SKM-1 treated with dmso at 0.1 percent for 144 hours (cell line): ENCODE data around the gene USH2A.
"Not testable (repeated sequence)": the region's sequence is repeated elsewhere in the genome, so short reads cannot be mapped to it uniquely, and the experiment has no call there.

ENCODE experiments used
- DNase-seq: peaks from one replicate; lab custom pipeline; 2025; ENCODE audit not compliant: unreplicated experiment; lab: John Stamatoyannopoulos, UW

USH2A gene

DNA sequence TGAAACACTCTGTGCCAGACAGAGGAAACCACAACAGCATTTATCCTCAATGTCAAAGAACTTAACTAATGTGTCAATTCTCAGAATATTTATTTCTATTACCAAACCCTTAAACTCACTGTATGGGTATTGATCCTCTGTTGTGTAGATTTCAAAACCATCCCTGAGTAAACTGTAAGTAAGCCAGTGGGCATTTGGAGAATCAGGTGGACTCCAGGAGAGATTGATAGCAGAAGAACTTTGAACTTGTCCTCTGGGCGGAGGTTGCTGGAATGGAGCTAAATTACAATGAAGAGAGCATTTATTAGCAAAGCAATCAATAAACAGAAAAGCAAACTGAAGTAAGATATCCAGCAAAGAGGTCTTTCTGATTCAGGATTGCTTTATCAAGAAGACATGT, 216.1 kb downstream of the USH2A start:
- no peak for DNase-seq

DNA sequence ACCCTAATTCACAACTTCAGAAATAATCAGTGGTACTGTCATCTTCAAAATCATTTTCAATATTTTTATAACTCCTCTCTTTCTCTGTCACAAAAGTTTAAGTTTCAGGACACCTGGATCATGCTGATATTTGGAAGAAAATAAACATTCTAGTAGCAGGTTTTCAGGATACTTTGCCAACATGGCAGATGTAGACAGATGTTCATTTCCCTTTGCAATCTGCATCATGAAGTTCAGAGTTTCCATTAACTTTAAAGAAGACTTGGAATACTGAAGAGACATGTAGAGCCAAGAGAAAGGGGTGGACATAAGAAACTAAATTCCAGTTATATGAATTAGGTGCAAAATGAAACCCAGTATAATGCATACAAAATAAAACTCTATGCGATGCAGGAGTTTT, 218.1 kb downstream of the USH2A start:
- DNase-seq: no peak

DNA sequence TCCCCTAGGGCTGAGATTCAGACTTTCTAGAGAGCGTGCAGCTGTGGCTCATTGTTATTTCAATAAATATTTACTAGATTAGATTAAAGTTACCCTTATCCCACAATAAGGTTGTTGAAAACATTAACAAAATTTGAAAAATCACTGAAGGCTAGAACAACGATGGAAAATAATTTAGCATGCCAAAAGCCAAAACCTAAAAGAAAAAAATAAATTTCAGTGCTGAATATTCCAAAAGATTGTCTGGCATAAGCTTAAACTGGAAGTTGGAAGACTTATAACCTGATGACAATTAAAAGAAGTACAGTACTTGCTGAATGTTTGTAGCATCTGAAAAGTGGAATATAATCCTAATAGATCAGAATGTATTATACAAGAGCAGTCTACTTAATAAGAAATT, 221.3 kb downstream of the USH2A start:
- DNase-seq: no peak

DNA sequence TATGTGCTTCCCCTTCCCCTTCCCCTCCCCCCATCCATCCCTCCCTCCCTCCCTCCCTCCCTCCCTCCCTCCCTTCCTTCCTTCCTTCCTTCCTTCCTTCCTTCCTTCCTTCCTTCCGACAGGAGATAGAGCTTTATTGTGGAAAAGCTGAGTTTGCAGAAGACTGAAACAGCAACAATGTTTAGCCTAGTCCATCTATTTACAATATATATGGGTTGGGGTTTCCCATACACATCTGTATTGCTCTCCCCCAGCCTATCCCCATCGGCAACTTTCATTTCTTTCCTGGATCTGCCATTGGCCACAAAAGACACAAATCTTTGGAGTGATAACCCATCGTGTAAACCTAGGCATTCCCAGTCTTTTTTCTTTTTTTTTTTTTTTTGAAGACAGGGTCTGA, 222.3 kb downstream of the USH2A start:
- no peak for DNase-seq

DNA sequence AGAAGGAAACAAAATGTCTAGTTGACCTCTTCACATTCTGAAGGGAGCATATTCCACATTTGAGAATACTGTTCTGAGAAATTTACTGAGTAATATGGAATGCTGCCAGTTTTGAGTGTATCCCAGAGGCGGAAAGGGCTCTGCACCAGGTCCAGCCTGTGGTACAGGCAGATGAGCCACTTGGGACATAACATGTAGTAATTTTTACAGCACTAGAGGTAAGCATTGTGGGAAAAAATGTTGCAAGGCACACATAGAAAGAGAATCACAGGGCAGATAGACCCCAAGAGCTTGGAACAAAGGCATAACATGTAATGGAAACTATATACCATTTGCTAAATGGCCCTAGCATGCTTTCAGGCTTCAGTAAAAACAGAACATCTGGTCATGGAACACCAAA, 228.5 kb downstream of the USH2A start:
- no peak for DNase-seq

DNA sequence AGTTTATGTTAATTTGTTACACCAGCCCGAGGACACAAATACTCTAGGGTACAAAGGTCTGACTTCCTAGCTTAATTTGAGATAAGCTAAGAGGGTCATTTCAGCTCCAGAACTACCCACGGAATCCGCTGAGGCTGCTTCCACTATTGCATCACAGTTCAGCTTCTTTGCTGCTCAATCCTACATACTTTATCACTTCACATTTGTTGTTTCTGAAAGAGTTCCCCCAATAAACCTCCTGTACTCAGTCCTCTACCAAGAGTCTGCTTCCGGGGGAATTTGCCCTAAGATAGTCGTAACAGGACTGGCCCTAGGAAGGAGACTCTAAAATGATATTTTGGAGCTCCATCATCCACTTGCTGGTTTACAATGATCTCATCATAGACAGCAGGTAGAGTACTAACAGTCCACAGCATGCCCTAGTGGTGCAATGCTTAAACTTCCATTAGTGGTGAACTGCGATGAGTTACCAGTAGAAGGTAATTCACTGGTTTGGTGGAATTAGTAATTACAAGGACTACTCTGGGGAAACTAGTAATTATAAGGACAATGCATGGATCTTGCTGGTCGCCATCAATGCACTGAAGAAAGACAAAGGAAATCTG, 229.3 kb downstream of the USH2A start:
- no peak for DNase-seq

DNA sequence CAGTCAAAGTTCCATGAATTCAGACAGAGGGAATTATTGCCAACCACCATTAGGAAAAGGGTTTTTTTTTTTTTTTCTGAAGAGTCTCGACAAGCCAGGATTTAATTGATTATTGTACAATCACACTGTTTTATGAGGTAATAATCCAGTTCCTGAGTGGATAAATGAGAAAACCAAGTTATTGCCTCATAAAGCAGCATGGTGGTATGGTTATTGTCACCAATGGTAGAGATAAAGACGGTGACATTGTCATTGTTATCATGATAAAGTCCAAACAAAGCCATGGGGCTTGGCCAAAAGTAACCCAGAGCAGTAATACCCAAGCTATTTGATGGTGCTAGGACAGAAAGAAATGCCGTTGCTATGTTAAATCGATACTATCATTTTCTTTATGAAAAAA, 232.8 kb downstream of the USH2A start:
- DNase-seq: no peak

DNA sequence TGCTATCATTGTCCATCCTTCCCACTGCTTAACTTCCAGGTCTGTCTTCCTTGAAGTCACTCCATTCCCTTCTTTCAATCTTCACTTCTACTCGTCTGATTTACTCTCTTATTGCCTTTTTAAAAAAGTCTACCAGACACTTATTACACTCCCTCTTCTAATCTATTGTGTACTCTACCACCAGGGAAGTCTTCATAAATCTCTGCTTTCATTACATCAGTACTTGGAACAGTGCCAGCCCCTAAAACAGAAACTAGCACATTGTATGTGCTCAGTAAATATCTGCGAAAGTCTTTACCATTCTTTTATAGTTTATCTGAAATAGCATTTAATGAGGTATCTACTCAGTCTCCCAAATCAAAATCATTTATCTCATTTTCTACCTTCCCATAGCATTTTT, 236.4 kb downstream of the USH2A start:
- DNase-seq: no peak

DNA sequence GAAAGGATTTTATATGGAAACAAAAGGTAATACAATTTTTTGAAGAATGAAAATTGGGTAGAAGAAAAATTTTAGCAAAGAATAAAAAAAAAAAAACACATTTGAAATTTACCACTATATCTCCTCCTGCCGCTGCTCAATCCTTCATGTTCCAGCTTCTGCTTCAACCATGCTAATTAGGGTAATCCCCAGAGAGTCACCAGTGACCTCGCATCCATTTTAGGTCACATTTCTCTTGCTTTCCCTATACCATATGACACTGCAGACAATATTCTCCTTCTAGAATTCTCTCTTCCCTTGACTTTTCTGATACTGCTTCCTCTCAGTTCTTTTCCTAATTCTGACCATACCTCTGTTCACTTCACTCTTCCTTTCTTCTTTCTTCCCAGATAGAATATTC, 237.1 kb downstream of the USH2A start:
- DNase-seq: no peak

DNA sequence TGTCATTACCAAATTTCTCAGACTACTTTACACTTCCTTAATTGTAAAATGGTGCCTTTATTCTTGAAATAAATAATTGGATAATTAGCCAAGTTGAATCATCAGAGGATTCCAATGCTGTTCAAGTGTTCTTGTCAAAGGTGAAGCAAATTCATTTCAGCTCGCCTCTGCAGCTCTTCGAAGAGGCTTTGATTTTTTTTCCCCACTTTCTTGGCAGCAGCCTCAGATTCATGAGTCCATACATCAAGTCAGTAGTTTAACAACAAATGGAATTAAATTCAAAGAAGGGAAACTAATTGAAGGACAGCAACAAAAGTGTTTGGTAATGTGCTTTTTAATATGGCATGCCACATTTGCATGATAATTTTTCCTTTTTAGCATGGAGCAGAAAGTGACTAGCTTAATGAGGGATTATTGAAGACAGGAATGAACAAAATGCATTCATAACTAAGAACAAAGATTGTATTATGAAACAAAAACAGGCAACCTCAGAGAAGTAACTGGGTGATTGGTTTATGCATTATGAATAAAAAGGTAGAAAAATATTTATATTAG, 239.0 kb downstream of the USH2A start:
- DNase-seq: no peak

DNA sequence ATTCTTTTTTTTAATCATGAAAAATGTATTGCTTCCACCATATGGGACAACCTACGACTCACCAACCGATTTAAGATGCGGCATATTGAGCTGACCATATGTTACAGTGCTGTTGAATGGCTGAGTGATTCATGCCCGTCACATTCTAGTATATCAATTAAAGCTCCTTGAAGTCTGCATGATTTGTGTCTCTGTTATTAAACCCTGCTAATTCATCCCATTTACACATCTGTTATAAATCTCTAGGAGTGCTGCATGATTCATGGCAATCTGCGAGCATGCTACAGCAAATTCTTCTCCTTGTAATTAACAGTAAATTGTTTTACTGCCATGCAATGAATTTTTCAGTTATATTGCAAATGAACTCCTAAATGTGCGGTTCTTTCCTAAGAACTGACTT, 239.8 kb downstream of the USH2A start:
- no peak for DNase-seq

DNA sequence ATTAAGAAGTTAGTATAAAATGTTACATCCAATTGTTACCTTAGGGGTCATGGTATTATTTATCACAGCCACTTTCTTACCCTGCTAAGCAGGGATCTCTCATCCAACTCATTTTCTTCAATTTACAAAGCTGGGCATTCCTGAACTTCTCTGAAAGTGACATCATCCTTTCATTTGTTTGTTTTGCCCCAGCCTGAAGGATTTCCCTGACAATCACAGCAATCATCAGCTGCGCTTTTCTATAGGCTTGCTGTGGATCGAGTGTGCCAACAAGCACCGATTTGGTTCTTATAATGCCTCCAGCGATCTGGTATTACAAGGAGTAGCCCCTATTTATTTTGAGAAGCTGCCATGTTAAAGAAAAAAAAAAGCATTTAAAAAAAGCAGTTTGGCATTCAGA, 240.2 kb downstream of the USH2A start:
- no peak for DNase-seq

DNA sequence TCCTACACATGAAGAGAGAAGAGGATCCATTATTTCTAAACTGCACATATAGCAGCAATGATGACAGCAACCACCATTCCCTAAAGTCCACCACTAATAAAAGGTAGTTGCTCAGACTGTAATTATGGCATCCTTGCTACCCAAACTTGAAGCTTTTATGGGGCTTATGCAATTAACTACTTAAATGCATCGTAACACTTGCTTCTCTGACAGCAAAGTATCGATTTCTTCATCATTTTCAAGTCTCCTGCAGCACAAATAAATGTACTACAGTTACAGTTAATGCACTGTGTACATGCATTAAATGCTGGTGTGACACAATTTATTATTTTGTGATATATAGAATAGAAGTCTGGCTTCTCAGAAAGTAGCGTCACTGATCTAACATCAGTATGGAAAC, 241.7 kb downstream of the USH2A start:
- DNase-seq: no peak

DNA sequence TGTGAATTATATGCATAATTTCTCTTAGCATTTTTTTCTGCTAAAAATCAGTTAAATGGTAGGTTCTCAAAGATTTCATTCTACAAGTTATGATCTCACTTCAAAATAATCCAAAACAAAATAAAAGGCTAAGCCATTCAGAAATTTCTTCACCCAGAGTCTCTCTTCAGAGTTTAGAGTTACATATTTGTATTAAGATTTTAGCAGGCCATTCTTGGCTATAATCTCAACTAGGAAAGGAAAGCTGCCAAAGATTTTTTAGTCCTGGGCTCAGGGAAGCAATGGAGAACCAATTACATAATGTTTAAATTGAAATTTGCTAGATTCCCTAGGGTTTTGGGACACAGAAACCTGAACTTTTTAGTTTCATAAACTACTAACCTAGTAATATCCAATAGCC, 245.0 kb downstream of the USH2A start:
- DNase-seq: no peak

DNA sequence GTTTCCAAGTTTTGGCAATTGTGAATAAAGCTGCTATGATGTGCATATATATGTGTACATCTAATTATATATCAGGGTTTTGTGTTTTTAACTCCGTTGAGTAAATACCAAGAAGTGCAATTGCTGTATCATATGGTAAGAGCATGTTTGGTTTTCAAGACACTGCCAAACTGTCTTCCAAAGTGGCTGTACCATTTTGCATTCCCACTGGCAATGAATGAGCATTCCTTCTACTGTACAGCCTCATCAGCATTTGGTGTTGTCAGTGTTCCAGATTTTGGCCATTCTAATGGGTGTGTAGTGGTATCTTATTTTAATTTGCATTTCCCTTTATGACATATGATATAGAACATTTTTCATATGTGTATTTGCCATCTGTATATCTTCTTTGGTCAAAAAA, 246.3 kb downstream of the USH2A start:
- no peak for DNase-seq

DNA sequence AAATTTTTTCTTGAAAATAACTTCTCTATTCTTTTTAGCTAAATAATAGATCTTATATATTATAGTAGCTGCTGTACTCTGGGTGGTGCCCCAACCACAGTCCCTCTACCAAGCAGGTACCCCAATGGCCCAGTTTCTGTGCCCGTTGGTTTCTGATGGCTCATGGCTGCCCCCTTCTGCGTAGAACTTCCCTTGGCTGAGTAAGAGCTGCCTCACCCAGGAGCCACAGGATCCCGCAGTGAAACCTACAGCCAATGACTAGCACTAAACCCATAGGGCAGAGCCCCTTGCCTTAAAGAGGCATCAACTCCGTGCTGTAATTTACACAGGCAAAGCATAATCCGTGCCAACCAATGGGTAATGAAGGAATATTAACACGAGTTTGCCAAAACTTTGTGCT, 247.5 kb downstream of the USH2A start:
- no peak for DNase-seq

DNA sequence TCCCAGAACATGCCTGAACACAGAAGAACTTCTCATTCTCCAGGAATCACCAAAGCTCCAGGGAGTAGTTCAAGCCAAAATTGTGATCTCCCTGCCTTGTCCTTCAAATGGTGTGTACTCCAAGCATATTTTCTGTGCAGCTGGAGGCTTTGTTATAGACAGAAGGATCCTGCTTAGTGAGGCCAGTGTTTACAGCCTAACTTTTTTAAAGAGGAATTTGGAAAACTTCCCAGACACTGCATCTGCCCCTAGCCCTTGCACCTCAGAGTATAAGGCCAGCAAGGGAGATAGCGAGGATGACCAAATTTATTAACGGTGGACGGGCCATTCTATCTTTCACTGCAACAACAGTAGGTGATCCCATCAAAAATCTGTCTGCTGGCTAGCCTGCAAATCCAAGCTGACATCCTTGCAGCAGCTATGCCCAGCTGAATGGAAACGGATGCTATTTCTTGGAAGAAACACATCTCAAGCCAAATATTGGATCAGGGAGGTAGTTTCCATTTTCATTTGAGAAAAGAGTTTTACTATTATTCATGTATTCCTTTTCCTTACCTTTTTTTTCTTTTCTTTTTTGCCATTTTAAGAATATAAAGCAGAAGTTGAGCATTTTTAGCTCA, 249.8 kb downstream of the USH2A start:
- DNase-seq: no peak

DNA sequence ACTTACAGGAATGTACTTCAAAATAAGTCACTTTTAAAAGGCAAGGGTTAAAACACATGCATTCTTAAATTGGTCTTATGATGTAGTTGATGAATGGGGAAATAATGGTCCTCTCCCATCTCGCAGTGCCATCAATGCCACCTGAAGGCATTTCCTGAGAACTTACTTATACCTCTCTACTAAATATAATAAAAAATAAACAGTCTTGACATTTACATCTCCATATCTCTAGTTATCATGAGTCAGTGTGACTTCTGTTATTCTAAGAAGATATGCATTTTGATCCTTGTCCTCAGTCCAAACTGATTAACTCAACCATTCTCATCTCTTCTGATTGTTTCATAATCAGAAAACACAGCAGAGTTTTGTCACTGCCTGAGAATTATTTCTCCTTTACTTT, 253.9 kb downstream of the USH2A start:
- no peak for DNase-seq

DNA sequence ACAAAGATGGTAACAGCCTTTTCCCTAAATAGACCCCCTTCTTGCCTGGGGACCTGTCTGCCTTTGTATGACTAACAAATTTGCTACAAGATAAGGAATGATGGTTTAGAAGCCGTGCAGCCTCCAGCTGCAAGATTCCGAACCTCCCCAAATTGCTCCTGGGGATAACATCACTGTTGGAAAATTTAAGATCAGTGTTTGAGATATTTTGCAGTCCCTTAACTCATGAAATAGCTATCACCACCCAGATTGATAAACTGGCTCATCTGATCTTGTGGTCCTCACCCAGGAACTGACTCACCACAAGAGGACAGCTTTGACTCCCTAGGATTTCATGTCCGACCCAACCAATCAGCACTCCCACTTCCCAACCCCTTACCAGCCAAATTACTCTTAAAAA, 254.7 kb downstream of the USH2A start:
- DNase-seq: no peak

DNA sequence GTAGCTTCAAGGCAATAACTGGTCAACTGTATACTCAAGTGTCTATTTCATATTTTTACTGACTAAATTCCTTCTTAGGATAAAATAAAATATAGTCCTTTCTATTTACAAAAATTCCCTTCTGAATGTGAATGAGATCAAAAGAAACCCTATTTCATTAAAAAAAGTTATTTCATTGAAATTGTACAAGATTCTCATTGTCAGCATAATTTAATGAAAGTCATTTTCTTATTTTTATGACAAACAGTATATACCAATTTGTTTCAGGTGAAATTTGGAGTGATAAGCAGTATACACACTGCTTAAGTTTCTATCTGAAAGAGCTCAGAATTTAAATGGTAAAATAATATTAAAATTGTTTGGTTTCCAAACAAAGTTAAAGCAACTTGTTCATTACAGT, 269.2 kb downstream of the USH2A start:
- no peak for DNase-seq

DNA sequence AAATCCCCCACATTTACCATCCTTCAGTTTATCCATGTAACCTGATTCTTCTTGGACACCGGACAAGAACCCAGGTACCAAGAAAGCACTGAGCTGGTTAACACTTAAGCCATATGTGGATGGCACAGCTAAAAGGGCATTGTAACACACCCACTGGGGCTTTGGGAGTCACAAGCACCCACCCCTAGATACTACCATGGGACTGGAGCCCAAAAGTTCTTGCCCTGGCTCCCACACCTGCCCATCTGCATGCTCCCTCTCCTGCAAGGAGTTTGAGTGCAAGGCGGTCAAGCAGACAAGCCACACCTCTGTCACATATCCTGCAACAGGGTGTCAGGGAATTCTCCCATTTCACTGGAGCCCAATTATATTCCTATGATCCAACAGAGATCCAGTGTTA, 270.1 kb downstream of the USH2A start:
- no peak for DNase-seq

DNA sequence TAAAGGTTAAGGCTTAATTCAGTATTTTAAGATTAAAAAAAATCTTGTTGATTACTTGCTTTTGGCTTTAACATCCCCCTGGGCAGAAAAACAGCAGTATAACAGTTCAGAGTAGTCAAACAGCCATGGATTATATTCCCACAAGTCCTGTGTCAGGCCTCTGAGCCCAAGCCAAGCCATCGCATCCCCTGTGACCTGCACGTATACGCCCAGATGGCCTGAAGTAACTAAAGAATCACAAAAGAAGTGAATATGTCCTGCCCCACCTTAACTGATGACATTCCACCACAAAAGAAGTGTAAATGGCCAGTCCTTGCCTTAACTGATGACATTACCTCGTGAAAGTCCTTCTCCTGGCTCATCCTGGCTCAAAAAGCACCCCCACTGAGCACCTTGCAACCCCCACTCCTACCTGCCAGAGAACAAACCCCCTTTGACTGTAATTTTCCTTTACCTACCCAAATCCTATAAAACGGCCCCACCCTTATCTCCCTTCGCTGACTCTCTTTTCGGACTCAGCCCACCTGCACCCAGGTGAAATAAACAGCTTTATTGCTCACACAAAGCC, 277.7 kb downstream of the USH2A start:
- not testable (repeated sequence) for DNase-seq
